ENCODE data around the gene C1orf159. TPM values are rescaled to one million over a fixed set of nuclear protein-coding genes. Genes with fewer than 3 reads are reported as not detected.

Gene C1orf159
- total and polyA plus RNA-seq, 2 of the 8 experiments (the other 6 are each of a cell fraction or from before 2014, with no cell fraction given), result 10.0 to 10.9 TPM

GRCh38 chr1:1092894-1093609, 22.8 kb downstream of the C1orf159 start:
- Histone ChIP-seq H3K23me2 (ENCODE audit: low read depth, low read length) (no peaks in the 10 kb centered on the region), H2BK15ac (ENCODE audit: low read length) (no peak overlapping the region), H3K4me2 (ENCODE audit: insufficient read depth in 1 of 2, low read depth in 2 of 2, low read length in 2 of 2) (no peak overlapping the region), H4K20me1 (replicated peaks in 1 of 2; ENCODE audit: control insufficient read depth in 1 of 2, insufficient read depth in 2 of 2, low read length in 2 of 2) (no peaks in the 10 kb centered on the region), H3K4me1 (replicated peaks in 1 of 4; ENCODE audit: control insufficient read depth in 3 of 4, insufficient read depth in 4 of 4, low read length in 3 of 4) (no peaks in the 10 kb centered on the region), H4K5ac (ENCODE audit: insufficient read length, low read depth, low read length) (no peak overlapping the region), H3K9ac (replicated peaks in 1 of 4; ENCODE audit: extremely low read depth in 1 of 4, low read depth in 3 of 4, low read length in 3 of 4) (no peak overlapping the region), H4K8ac (ENCODE audit: extremely low read depth, insufficient read depth, low read length) (no peak overlapping the region), H3K79me1 (ENCODE audit: low read depth, low read length) (no peaks in the 10 kb centered on the region), H3K14ac (ENCODE audit: insufficient read length) (no peak overlapping the region), H3K27ac (ENCODE audit: low read depth, low read length) (no peak overlapping the region), H3K79me2 (ENCODE audit: control insufficient read depth in 1 of 2, insufficient read depth in 2 of 2, low read length in 2 of 2) (no peaks in the 10 kb centered on the region), H3K18ac (ENCODE audit: extremely low read depth, low read length) (no peak overlapping the region), H2AFZ (ENCODE audit: low read length) (no peak overlapping the region), H2AK5ac (ENCODE audit: low read depth, low read length) (no peak overlapping the region), H2BK12ac (ENCODE audit: low read depth, low read length) (no peak overlapping the region), H3K56ac (replicated peaks; ENCODE audit: insufficient read length, low read depth, low read length) (no peak overlapping the region), H3K4me3 (ENCODE audit: extremely low read depth in 1 of 4, insufficient read depth in 2 of 4, low read depth in 3 of 4, low read length in 4 of 4) (no peak overlapping the region), H3K23ac (ENCODE audit: insufficient read length) (no peak overlapping the region), H3K36me3 (ENCODE audit: control insufficient read depth in 2 of 4, insufficient read depth in 4 of 4, low read length in 3 of 4) (no peaks in the 10 kb centered on the region), H2BK120ac (replicated peaks; ENCODE audit: low read depth, low read length) (no peak overlapping the region), H3K9me3 (ENCODE audit: insufficient read depth in 2 of 2, low read depth in 1 of 2, low read length in 1 of 2) (peaks cover 11 to 20% of the 10 kb centered on the region in 2 experiments; a peak in 3 of 4 replicates), H2BK5ac (ENCODE audit: low read depth, low read length) (no peak overlapping the region), H2BK20ac (ENCODE audit: low read length) (no peak overlapping the region), H3K27me3 (replicated peaks in 1 of 4; ENCODE audit: control insufficient read depth in 3 of 4, extremely low read depth in 1 of 4, insufficient read depth in 3 of 4, low read length in 3 of 4) (peaks cover 0 to 2% (median 0%) of the 10 kb centered on the region in 4 experiments; a peak in 1 of 7 replicates), H4K91ac (replicated peaks; ENCODE audit: insufficient read length, low read length) (no peak overlapping the region), H3K4ac (replicated peaks; ENCODE audit: insufficient read length, low read depth, low read length) (no peak overlapping the region)
- ChIA-PET CTCF (ENCODE audit: partially characterized antibody) (interaction anchor here (0.7 to 1.2 kb wide), 3 partner anchors 112 to 281 kb away, joined by 3 to 4 read pairs (median 3); no protein-coding TSS in a partner anchor), POLR2A (ENCODE audit: partially characterized antibody) (interaction anchor here (1.1 to 1.6 kb wide), 3 partner anchors 8 to 14 kb away, joined by 3 to 6 read pairs (median 6); no protein-coding TSS in a partner anchor)
- FAIRE-seq, result no peak
- DNase-seq (ENCODE audit: low read depth in 1 of 2, low spot score in 2 of 2), result no peak
- 92% methylated on average over 14 of the region's 14 CpGs; no CpG with 5 or more reads in 1 of the 2 experiments for WGBS, 2 experiments (ENCODE audit: extremely low coverage in 1 of 2, insufficient coverage in 1 of 2, insufficient read length in 1 of 2, insufficient replicate concordance in 2 of 2, low coverage in 1 of 2, low lambda C conversion rate in 2 of 2, missing lambda C conversion rate in 1 of 2)
- TF ChIP-seq RAD21 (IDR thresholded peaks at IDR 0.05 in 1 of 2, conservative IDR thresholded peaks at IDR 0.05 in 1 of 2; ENCODE audit: low read depth in 2 of 2, low read length in 2 of 2), result no peak
- no peak for TF ChIP-seq MAX (IDR thresholded peaks at IDR 0.05)
- no peak for TF ChIP-seq SIN3A (conservative IDR thresholded peaks at IDR 0.05 in 1 of 2, IDR thresholded peaks at IDR 0.05 in 1 of 2; ENCODE audit: low read depth in 1 of 2, low read length in 2 of 2)
- no peak for TF ChIP-seq CHD2 (IDR thresholded peaks at IDR 0.05; ENCODE audit: low read length)

Data from H1 (cell line).